Activated effector memory CD4-positive, alpha-beta T cell treated with Interleukin-2 at 50 U/mL for 16 hours (primary cell): Measurements from ENCODE around the gene ZNF793.

Source experiments
- DNase-seq: peaks from one replicate; pipeline ENCODE4 v3.0.0-alpha.2; 2020

The ZNF793 gene

DNA sequence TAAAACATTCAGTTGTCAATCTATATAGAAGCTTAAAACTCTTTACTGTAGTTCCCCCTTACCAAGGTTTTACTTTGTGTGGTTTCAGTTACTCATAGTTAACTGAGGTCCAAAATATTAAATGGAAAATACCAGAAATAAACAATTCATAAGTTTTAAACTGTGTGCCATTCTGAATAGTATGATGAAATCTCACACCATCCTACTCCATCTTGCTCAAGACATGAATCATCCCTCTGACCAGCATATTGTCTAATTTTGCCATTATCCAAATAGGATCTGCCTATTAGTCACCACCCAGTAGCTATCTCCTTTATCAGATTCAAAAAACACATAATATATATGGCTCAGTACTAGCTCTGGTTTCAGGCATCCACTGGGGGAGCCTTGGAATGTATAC lies 65.5 kb downstream of the ZNF793 start:
- no peak for DNase-seq

DNA sequence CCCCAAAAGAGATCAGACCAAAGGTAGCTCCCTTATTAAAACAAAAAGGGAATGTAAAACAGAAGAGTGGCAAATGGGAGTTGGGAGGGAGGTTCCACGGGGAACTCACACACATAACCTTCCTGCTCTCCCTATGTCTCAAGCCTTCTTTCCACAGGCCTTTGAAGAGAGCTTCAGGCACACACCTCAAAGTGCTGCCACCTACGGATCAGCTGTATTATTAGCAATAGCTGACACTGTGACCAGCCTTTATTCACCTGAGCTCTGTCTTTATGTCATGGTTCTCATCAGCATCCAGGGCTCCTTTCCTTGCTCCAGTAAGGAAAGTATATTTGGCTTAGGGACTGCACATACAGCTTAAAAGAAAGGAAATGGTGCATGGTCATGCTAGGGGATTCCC lies 76.6 kb downstream of the ZNF793 start:
- DNase-seq = no peak
